ENCODE measurements around the gene ALLC. TPM values are rescaled to one million over a fixed set of nuclear protein-coding genes. Genes with fewer than 3 reads are reported as not detected.

The ALLC gene
- total RNA-seq, 2 experiments from 2014 or later, result not detected

- Mint-ChIP-seq H3K36me3 (ENCODE audit: low read depth) (no peaks in the 10 kb centered on the region), H3K27me3 (ENCODE audit: low read depth) (no peaks in the 10 kb centered on the region), H3K4me1 (ENCODE audit: low read depth) (no peaks in the 10 kb centered on the region), H3K4me3 (no peak overlapping the region), H3K9me3 (ENCODE audit: insufficient read depth) (no peaks in the 10 kb centered on the region), H3K27ac (no peak overlapping the region)
- no peak for DNase-seq
- ChIA-PET CTCF (no interaction called here), POLR2A (no interaction called here)
- no peak for ATAC-seq
Measured at GRCh38 chr2:3637692-3638455, 20.1 kb upstream of the ALLC start.

- ChIA-PET CTCF (no interaction called here), POLR2A (no interaction called here)
- H3K27me3 Mint-ChIP-seq (ENCODE audit: low read depth), result no peaks in the 10 kb centered on the region
- DNase-seq (no peak), ATAC-seq (no peak)
- no peak overlapping the region for H3K4me3 Mint-ChIP-seq
- no peaks in the 10 kb centered on the region for H3K4me1 Mint-ChIP-seq (ENCODE audit: low read depth)
- H3K27ac Mint-ChIP-seq, result no peak overlapping the region
- H3K9me3 Mint-ChIP-seq (ENCODE audit: insufficient read depth), result no peaks in the 10 kb centered on the region
- no peaks in the 10 kb centered on the region for H3K36me3 Mint-ChIP-seq (ENCODE audit: low read depth)
Measured at GRCh38 chr2:3638456-3638810, 19.6 kb upstream of the ALLC start.

GRCh38 chr2:3639015-3639630, 18.9 kb upstream of the ALLC start:
- Mint-ChIP-seq H3K36me3 (ENCODE audit: low read depth) (no peaks in the 10 kb centered on the region), H3K4me1 (ENCODE audit: low read depth) (no peaks in the 10 kb centered on the region), H3K27me3 (ENCODE audit: low read depth) (no peaks in the 10 kb centered on the region), H3K4me3 (no peak overlapping the region), H3K9me3 (ENCODE audit: insufficient read depth) (no peaks in the 10 kb centered on the region), H3K27ac (no peak overlapping the region)
- ChIA-PET CTCF (no interaction called here), POLR2A (no interaction called here)
- ATAC-seq (no peak), DNase-seq (no peak)

- POLR2A ChIA-PET, result no interaction called here
- CTCF ChIA-PET, result no interaction called here
- no peaks in the 10 kb centered on the region for H3K4me1 Mint-ChIP-seq (ENCODE audit: low read depth)
- no peaks in the 10 kb centered on the region for H3K36me3 Mint-ChIP-seq (ENCODE audit: low read depth)
- H3K9me3 Mint-ChIP-seq (ENCODE audit: insufficient read depth), result no peaks in the 10 kb centered on the region
- H3K27ac Mint-ChIP-seq, result no peak overlapping the region
- H3K4me3 Mint-ChIP-seq, result no peak overlapping the region
- ATAC-seq (no peak), DNase-seq (no peak)
- H3K27me3 Mint-ChIP-seq (ENCODE audit: low read depth), result no peaks in the 10 kb centered on the region
Measured at GRCh38 chr2:3639653-3640052, 18.3 kb upstream of the ALLC start.

GRCh38 chr2:3641181-3641580, 16.8 kb upstream of the ALLC start:
- POLR2A ChIA-PET, result no interaction called here
- no peak for DNase-seq
- CTCF ChIA-PET, result no interaction called here
- no peaks in the 10 kb centered on the region for H3K27me3 Mint-ChIP-seq (ENCODE audit: low read depth)
- no peaks in the 10 kb centered on the region for H3K36me3 Mint-ChIP-seq (ENCODE audit: low read depth)
- no peaks in the 10 kb centered on the region for H3K9me3 Mint-ChIP-seq (ENCODE audit: insufficient read depth)
- no peak for ATAC-seq
- no peak overlapping the region for H3K4me3 Mint-ChIP-seq
- no peak overlapping the region for H3K27ac Mint-ChIP-seq
- no peaks in the 10 kb centered on the region for H3K4me1 Mint-ChIP-seq (ENCODE audit: low read depth)

- Mint-ChIP-seq H3K4me3 (no peak overlapping the region), H3K36me3 (ENCODE audit: low read depth) (no peaks in the 10 kb centered on the region), H3K27ac (no peak overlapping the region), H3K27me3 (ENCODE audit: low read depth) (no peaks in the 10 kb centered on the region), H3K4me1 (ENCODE audit: low read depth) (no peaks in the 10 kb centered on the region), H3K9me3 (ENCODE audit: insufficient read depth) (no peaks in the 10 kb centered on the region)
- ChIA-PET CTCF (interaction anchor here (0.9 kb wide), 1 partner anchor 10 kb away, joined by 4 read pairs; no protein-coding TSS in a partner anchor), POLR2A (no interaction called here)
- DNase-seq (no peak), ATAC-seq (no peak)
Measured at GRCh38 chr2:3641841-3642421, 16.1 kb upstream of the ALLC start.

- no peak overlapping the region for H3K27ac Mint-ChIP-seq
- no peak for DNase-seq
Measured at GRCh38 chr2:3642521-3643215, 15.3 kb upstream of the ALLC start.

GRCh38 chr2:3643371-3644245, 14.4 kb upstream of the ALLC start:
- ChIA-PET CTCF (no interaction called here), POLR2A (no interaction called here)
- no peaks in the 10 kb centered on the region for H3K36me3 Mint-ChIP-seq (ENCODE audit: low read depth)
- ATAC-seq, result no peak
- no peak overlapping the region for H3K4me3 Mint-ChIP-seq
- no peaks in the 10 kb centered on the region for H3K9me3 Mint-ChIP-seq (ENCODE audit: insufficient read depth)
- no peak for DNase-seq
- H3K27ac Mint-ChIP-seq, result no peak overlapping the region
- H3K27me3 Mint-ChIP-seq (ENCODE audit: low read depth), result no peaks in the 10 kb centered on the region
- H3K4me1 Mint-ChIP-seq (ENCODE audit: low read depth), result no peaks in the 10 kb centered on the region

More at GRCh38 chr2:3642521-3643215, 15.3 kb upstream of the ALLC start:
- H3K9me3 Mint-ChIP-seq (ENCODE audit: insufficient read depth), result no peaks in the 10 kb centered on the region
- ChIA-PET POLR2A (no interaction called here), CTCF (interaction anchor here (0.9 kb wide), 1 partner anchor 9 kb away, joined by 4 read pairs; no protein-coding TSS in a partner anchor)
- H3K4me3 Mint-ChIP-seq, result no peak overlapping the region
- H3K4me1 Mint-ChIP-seq (ENCODE audit: low read depth), result no peaks in the 10 kb centered on the region
- H3K27me3 Mint-ChIP-seq (ENCODE audit: low read depth), result no peaks in the 10 kb centered on the region
- ATAC-seq, result no peak
- H3K36me3 Mint-ChIP-seq (ENCODE audit: low read depth), result no peaks in the 10 kb centered on the region

GRCh38 chr2:3644246-3644525, 13.8 kb upstream of the ALLC start:
- H3K27ac Mint-ChIP-seq, result no peak overlapping the region
- H3K27me3 Mint-ChIP-seq (ENCODE audit: low read depth), result no peaks in the 10 kb centered on the region
- ATAC-seq (no peak), DNase-seq (no peak)
- no peak overlapping the region for H3K4me3 Mint-ChIP-seq
- CTCF ChIA-PET, result no interaction called here
- H3K4me1 Mint-ChIP-seq (ENCODE audit: low read depth), result no peaks in the 10 kb centered on the region
- H3K36me3 Mint-ChIP-seq (ENCODE audit: low read depth), result no peaks in the 10 kb centered on the region
- no peaks in the 10 kb centered on the region for H3K9me3 Mint-ChIP-seq (ENCODE audit: insufficient read depth)
- POLR2A ChIA-PET, result no interaction called here

GRCh38 chr2:3644891-3645605, 13.0 kb upstream of the ALLC start:
- H3K4me3 Mint-ChIP-seq, result no peak overlapping the region
- ChIA-PET CTCF (no interaction called here), POLR2A (no interaction called here)
- no peaks in the 10 kb centered on the region for H3K9me3 Mint-ChIP-seq (ENCODE audit: insufficient read depth)
- no peak for ATAC-seq
- no peaks in the 10 kb centered on the region for H3K4me1 Mint-ChIP-seq (ENCODE audit: low read depth)
- H3K36me3 Mint-ChIP-seq (ENCODE audit: low read depth), result no peaks in the 10 kb centered on the region
- no peaks in the 10 kb centered on the region for H3K27me3 Mint-ChIP-seq (ENCODE audit: low read depth)
- no peak for DNase-seq
- H3K27ac Mint-ChIP-seq, result no peak overlapping the region

- ATAC-seq (no peak), DNase-seq (no peak)
- H3K36me3 Mint-ChIP-seq (ENCODE audit: low read depth), result no peaks in the 10 kb centered on the region
- peaks cover under 1% of the 10 kb centered on the region for H3K27me3 Mint-ChIP-seq (ENCODE audit: low read depth)
- no peak overlapping the region for H3K4me3 Mint-ChIP-seq
- H3K27ac Mint-ChIP-seq, result no peak overlapping the region
- POLR2A ChIA-PET, result no interaction called here
- CTCF ChIA-PET, result no interaction called here
- no peaks in the 10 kb centered on the region for H3K9me3 Mint-ChIP-seq (ENCODE audit: insufficient read depth)
- H3K4me1 Mint-ChIP-seq (ENCODE audit: low read depth), result peaks cover 2% of the 10 kb centered on the region
Measured at GRCh38 chr2:3645745-3646389, 12.1 kb upstream of the ALLC start.

All from activated CD8-positive, alpha-beta T cell treated with anti-CD3 and anti-CD28 coated beads, Interleukin-2, amount 10 ng/mL, durations not matched to agents 7 days and 5 days (primary cell).